ENCODE data around the gene AK8. TPM values are rescaled to one million over a fixed set of nuclear protein-coding genes. Genes with fewer than 3 reads are reported as not detected.

The AK8 gene
- total and polyA plus RNA-seq, 9 of the 15 experiments (the other 6 are each of a cell fraction or from before 2014, with no cell fraction given), result 0.06 to 0.37 TPM; not detected in 7

GRCh38 chr9:132861666-132862065, 16.4 kb downstream of the AK8 start (continued):
- TF ChIP-seq, protein P1, sequence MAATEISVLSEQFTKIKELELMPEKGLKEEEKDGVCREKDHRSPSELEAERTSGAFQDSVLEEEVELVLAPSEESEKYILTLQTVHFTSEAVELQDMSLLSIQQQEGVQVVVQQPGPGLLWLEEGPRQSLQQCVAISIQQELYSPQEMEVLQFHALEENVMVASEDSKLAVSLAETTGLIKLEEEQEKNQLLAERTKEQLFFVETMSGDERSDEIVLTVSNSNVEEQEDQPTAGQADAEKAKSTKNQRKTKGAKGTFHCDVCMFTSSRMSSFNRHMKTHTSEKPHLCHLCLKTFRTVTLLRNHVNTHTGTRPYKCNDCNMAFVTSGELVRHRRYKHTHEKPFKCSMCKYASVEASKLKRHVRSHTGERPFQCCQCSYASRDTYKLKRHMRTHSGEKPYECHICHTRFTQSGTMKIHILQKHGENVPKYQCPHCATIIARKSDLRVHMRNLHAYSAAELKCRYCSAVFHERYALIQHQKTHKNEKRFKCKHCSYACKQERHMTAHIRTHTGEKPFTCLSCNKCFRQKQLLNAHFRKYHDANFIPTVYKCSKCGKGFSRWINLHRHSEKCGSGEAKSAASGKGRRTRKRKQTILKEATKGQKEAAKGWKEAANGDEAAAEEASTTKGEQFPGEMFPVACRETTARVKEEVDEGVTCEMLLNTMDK (IDR thresholded peaks at IDR 0.05; ENCODE audit: borderline replicate concordance, insufficient read depth, low read depth, low read length, poor library complexity, severe bottlenecking), result no peak
- TF ChIP-seq POLR3A (IDR thresholded peaks at IDR 0.05; ENCODE audit: borderline replicate concordance, extremely low read depth, insufficient read depth, insufficient read length) (no peak), OTX1 (CRISPR knock-in tag; IDR thresholded peaks at IDR 0.05) (no peak), ASH1L (IDR thresholded peaks at IDR 0.05; ENCODE audit: borderline replicate concordance, low read depth, partially characterized antibody) (no peak)

DNA sequence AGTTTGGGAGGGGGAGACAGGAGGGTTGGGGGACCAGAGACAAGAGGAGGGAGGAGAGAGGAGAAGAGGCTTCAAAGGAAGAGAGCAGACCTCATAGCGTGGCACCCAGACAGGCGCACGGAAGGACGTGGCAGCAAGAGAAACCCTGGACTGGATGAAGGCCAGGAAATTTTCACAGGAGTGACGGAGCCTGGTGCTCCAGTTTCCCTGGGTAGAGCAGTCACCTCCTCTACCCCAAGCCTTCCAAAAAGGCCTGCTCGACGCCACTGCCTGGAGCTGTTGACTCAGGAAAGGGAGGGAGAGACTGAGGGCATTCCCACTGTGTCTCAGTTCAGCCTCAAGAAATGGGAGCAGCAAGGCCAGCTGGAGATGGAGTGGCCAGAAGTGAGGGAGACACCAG, 19.3 kb downstream of the AK8 start:
- DNase-seq (ENCODE audit: extremely low read depth in 1 of 4, low spot score in 3 of 4) (no peak), FAIRE-seq (no peak), ATAC-seq (no peak)
- Histone ChIP-seq H3K9me1 (ENCODE audit: control insufficient read depth, insufficient read depth, low read length) (no peaks in the 10 kb centered on the region), H4K20me1 (replicated peaks; ENCODE audit: control insufficient read depth, insufficient read depth, low read length) (peaks cover 3% of the 10 kb centered on the region; the same call in 1 of the 2 replicates), H3K9me3 (replicated peaks; ENCODE audit: control insufficient read depth, insufficient read depth, low read depth, low read length) (no peaks in the 10 kb centered on the region), H2AFZ (ENCODE audit: low read depth, low read length) (no peak overlapping the region), H3K27me3 (ENCODE audit: control insufficient read depth in 2 of 2, insufficient read depth in 2 of 2, low read length in 2 of 2) (peaks cover 54 to 86% of the 10 kb centered on the region in 2 experiments), H3K4me3 (no peak overlapping the region), H3K27ac (ENCODE audit: extremely low read depth, low read depth, low read length) (no peak overlapping the region), H3K79me2 (ENCODE audit: control insufficient read depth, insufficient read depth, low read length) (no peaks in the 10 kb centered on the region), H3K4me1 (replicated peaks in 1 of 2; ENCODE audit: control insufficient read depth in 2 of 2, insufficient read depth in 2 of 2, low read length in 2 of 2) (peaks cover 0 to 8% of the 10 kb centered on the region in 2 experiments; a peak in 1 of 5 replicates), H3K36me3 (ENCODE audit: control insufficient read depth, insufficient read depth, low read length) (no peaks in the 10 kb centered on the region), H3K9ac (ENCODE audit: insufficient read depth in 1 of 2, low read depth in 2 of 2, low read length in 2 of 2) (no peak overlapping the region), H3K4me2 (ENCODE audit: insufficient read depth, low read length) (no peak overlapping the region)
- in situ Hi-C loops (cut with MboI), result no loop called here
- 6% methylated on average over 7 of the region's 7 CpGs for WGBS (ENCODE audit: insufficient coverage, low coverage, missing lambda C conversion rate)
- ChIA-PET POLR2A (interaction anchor here (0.7 to 1.0 kb wide), 2 partner anchors 8 to 189 kb away, joined by 3 to 5 read pairs; no protein-coding TSS in a partner anchor), CTCF (ENCODE audit: low intra/inter-chr PET ratio) (no interaction called here)
- intact Hi-C loops (cut with micrococcal nuclease), result no loop called here
- TF ChIP-seq BACH1 (tag; IDR thresholded peaks at IDR 0.05), result no peak
- TF ChIP-seq, protein P2, sequence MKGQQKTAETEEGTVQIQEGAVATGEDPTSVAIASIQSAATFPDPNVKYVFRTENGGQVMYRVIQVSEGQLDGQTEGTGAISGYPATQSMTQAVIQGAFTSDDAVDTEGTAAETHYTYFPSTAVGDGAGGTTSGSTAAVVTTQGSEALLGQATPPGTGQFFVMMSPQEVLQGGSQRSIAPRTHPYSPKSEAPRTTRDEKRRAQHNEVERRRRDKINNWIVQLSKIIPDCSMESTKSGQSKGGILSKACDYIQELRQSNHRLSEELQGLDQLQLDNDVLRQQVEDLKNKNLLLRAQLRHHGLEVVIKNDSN (CRISPR knock-in tag; IDR thresholded peaks at IDR 0.05), result no peak
- TF ChIP-seq ZNF146 (CRISPR knock-in tag; IDR thresholded peaks at IDR 0.05; ENCODE audit: unreplicated experiment), result no peak
- TF ChIP-seq RBM25 (IDR thresholded peaks at IDR 0.05; ENCODE audit: low read depth, low read length, severe bottlenecking), result no peak
- no peak for TF ChIP-seq SP1 (CRISPR knock-in tag; IDR thresholded peaks at IDR 0.05)
- TF ChIP-seq CCAR2 (IDR thresholded peaks at IDR 0.05; ENCODE audit: low read depth, low read length), result no peak
- no peak for TF ChIP-seq CREB1 (IDR thresholded peaks at IDR 0.05)
- TF ChIP-seq CREB1 (CRISPR knock-in tag; IDR thresholded peaks at IDR 0.05), result no peak
- TF ChIP-seq NFYB (IDR thresholded peaks at IDR 0.05; ENCODE audit: extremely low read depth, insufficient read length), result no peak
- TF ChIP-seq ZNF282 (CRISPR knock-in tag; IDR thresholded peaks at IDR 0.05), result no peak
- TF ChIP-seq POLR2G (IDR thresholded peaks at IDR 0.05; ENCODE audit: low read depth, low read length), result no peak
- BruUV-seq (replicated peaks), result no TSS peak

Data from K562 (cell line).